CD4-positive, CD25-positive, alpha-beta regulatory T cell (primary cell): ENCODE measurements around the gene TUT4. TPM values are rescaled to one million over a fixed set of nuclear protein-coding genes. Genes with fewer than 3 reads are reported as not detected.
"Not testable (repeated sequence)": the region's sequence is repeated elsewhere in the genome, so short reads cannot be mapped to it uniquely, and the experiment has no call there.

Source experiments
- ATAC-seq, 2 donors: fragments of 150-1000 bp; cut with Tn5 transposase; one replicate each; pipeline ENCODE4 v1.10.0; 2021; ENCODE audit warnings: low read depth in 2 of 2, moderate number of reproducible peaks in 2 of 2, moderate library complexity in 1 of 2
- DNase-seq, 3 donors: peaks; one replicate each; pipeline versions ENCODE4 v3.0.0 to v3.0.0-alpha.2; 2012 to 2022; ENCODE audit warnings: mixed read lengths in 1 of 3
- H3K27ac ChIP-seq: one replicate; pipeline ENCODE4 v1.7.0; 2013; ENCODE audit warnings: mild to moderate bottlenecking, low read length; ENCODE audit not compliant: insufficient read depth, poor library complexity, severe bottlenecking
- H3K27me3 ChIP-seq: one replicate; pipeline ENCODE4 v1.7.0; 2013; ENCODE audit warnings: low read length; ENCODE audit not compliant: control insufficient read depth, insufficient read depth
- H3K36me3 ChIP-seq: one replicate; pipeline ENCODE4 v1.7.0; 2013; ENCODE audit warnings: mild to moderate bottlenecking, low read length, moderate library complexity; ENCODE audit not compliant: control insufficient read depth, insufficient read depth
- H3K4me1 ChIP-seq: 2 replicates; pipeline ENCODE4 v1.7.0; 2013; ENCODE audit warnings: mild to moderate bottlenecking, low read length; ENCODE audit not compliant: insufficient read depth, control insufficient read depth, poor library complexity, severe bottlenecking
- H3K4me3 ChIP-seq: one replicate; pipeline ENCODE4 v1.7.0; 2013; ENCODE audit warnings: low read depth, mild to moderate bottlenecking, low read length, moderate library complexity
- H3K9me3 ChIP-seq, 2 experiments: 1 replicate in 1 of 2; 2 replicates in 1 of 2; pipeline ENCODE4 v1.7.0; 2013; ENCODE audit warnings: low read length in 2 of 2, mild to moderate bottlenecking in 1 of 2, moderate library complexity in 1 of 2; ENCODE audit not compliant: control insufficient read depth in 2 of 2
- H3K27ac Mint-ChIP-seq, 3 donors: one replicate each; pipeline ENCODE4 v1.8.0; 2020 to 2022; ENCODE audit warnings: mild to moderate bottlenecking in 3 of 3, mixed read lengths in 3 of 3, moderate library complexity in 2 of 3
- H3K27me3 Mint-ChIP-seq: one replicate; pipeline ENCODE4 v1.8.0; 2022; ENCODE audit warnings: mild to moderate bottlenecking, mixed read lengths
- H3K36me3 Mint-ChIP-seq: one replicate; pipeline ENCODE4 v1.8.0; 2020; ENCODE audit warnings: mixed read lengths
- H3K4me1 Mint-ChIP-seq, 4 donors: one replicate each; pipeline ENCODE4 v1.8.0; 2020 to 2022; ENCODE audit warnings: mixed read lengths in 4 of 4, mild to moderate bottlenecking in 1 of 4
- H3K4me3 Mint-ChIP-seq, 4 donors: one replicate each; pipeline ENCODE4 v1.8.0; 2020 to 2022; ENCODE audit warnings: mild to moderate bottlenecking in 4 of 4, mixed read lengths in 4 of 4, moderate library complexity in 3 of 4
- H3K9me3 Mint-ChIP-seq, 7 donors: one replicate each; pipeline ENCODE4 v1.8.0; 2020 to 2022; ENCODE audit warnings: mixed read lengths in 7 of 7, mild to moderate bottlenecking in 3 of 7, moderate library complexity in 2 of 7
- polyA plus RNA-seq, 4 donors: library from polyadenylated mRNA; unstranded; fragments of 300-500 nt; fragmentation: Illumina TruSeq; gene quantifications; one replicate each; pipeline ENCODE4 v1.2.3, GENCODE V29; 2021
- total RNA-seq: library from RNA; stranded (reverse); gene quantifications from one replicate; pipeline ENCODE4 v1.2.3, GENCODE V29; 2022

Gene TUT4
- total and polyA plus RNA-seq, 5 donors from 2014 or later = 24.9 to 120 (median 31.5) TPM

DNA sequence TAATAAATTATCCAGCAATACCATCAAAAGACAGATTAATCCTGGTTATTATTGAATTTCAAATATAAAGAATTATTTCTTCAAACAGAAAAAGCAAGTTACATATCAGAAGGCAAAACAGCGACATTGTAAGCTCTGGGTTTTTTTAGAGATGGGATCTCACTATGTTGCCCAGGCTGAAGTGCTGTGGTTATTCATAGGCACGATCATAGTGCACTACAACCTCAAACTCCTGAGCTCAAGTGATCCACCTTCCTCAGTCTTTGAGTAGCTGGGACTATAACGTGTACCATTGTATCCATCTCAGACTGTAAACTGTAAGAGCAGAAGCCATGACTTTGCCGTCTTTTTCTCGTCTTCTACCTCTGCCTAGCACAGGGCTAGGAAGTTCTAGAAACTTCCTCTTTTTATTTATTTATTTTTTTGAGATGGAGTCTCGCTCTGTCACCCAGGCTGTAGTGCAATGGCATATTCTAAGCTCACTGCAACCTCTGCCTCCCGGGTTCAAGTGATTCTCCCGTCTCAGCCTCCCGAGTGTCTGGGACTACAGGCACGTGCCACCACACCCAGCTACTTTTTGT lies 29.3 kb upstream of the TUT4 start:
- Histone ChIP-seq H3K36me3 (no peaks in the 10 kb centered on the region), H3K4me3 (no peak overlapping the region), H3K27ac (no peak overlapping the region), H3K27me3 (no peaks in the 10 kb centered on the region), H3K9me3 (no peaks in the 10 kb centered on the region), H3K4me1 (no peaks in the 10 kb centered on the region)
- Mint-ChIP-seq H3K27me3 (peaks cover 9% of the 10 kb centered on the region), H3K36me3 (no peaks in the 10 kb centered on the region), H3K4me3 (no peak overlapping the region), H3K4me1 (peaks cover 0 to 9% (median 5%) of the 10 kb centered on the region in 4 donors), H3K27ac (no peak overlapping the region), H3K9me3 (peaks cover 0 to 2% (median 0%) of the 10 kb centered on the region in 7 donors)
- DNase-seq (no peak), ATAC-seq (no peak)

DNA sequence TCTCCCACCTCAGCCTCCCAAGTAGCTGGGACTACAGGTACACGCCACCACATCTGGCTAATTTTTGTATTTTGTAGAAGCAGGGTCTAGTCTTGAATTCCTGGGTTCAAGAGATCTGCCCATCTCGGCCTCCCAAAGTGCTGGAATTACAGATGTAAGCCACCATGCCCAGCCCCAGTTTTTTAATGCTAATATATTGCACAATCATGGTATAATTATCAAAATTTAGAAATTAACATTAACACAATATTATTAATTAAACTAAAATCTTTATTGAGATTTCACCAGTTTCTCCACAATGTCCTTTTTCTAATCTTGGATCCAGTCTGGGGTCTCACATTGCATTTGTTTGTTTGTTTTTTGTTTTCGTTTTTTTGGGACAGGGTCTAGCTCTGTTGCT lies 27.4 kb upstream of the TUT4 start:
- Mint-ChIP-seq H3K4me1 (peaks cover 0 to 9% (median 5%) of the 10 kb centered on the region in 4 donors), H3K9me3 (peaks cover 0 to 2% (median 0%) of the 10 kb centered on the region in 7 donors), H3K27ac (no peak overlapping the region), H3K4me3 (no peak overlapping the region), H3K36me3 (no peaks in the 10 kb centered on the region), H3K27me3 (peaks cover 9% of the 10 kb centered on the region)
- no peak overlapping the region for H3K27ac ChIP-seq
- no peaks in the 10 kb centered on the region for H3K36me3 ChIP-seq
- H3K4me1 ChIP-seq = no peaks in the 10 kb centered on the region
- no peak overlapping the region for H3K4me3 ChIP-seq
- no peaks in the 10 kb centered on the region for H3K27me3 ChIP-seq
- ATAC-seq (no peak), DNase-seq (no peak)
- no peaks in the 10 kb centered on the region for H3K9me3 ChIP-seq

- Mint-ChIP-seq H3K4me3 (no peak overlapping the region), H3K4me1 (peaks cover 4 to 9% (median 6%) of the 10 kb centered on the region in 4 donors), H3K27ac (peak overlapping the region in 2 of 3 donors; percentile 5 to 65), H3K36me3 (no peaks in the 10 kb centered on the region), H3K9me3 (peaks cover 0 to 2% (median 0%) of the 10 kb centered on the region in 7 donors), H3K27me3 (peaks cover 9% of the 10 kb centered on the region)
- DNase-seq (no peak), ATAC-seq (no peak)
- no peaks in the 10 kb centered on the region for H3K9me3 ChIP-seq
- no peak overlapping the region for H3K27ac ChIP-seq
- H3K27me3 ChIP-seq = no peaks in the 10 kb centered on the region
- no peaks in the 10 kb centered on the region for H3K4me1 ChIP-seq
- no peaks in the 10 kb centered on the region for H3K36me3 ChIP-seq
- H3K4me3 ChIP-seq = no peak overlapping the region
These were observed 26.5 kb upstream of the TUT4 start for GRCh38 chr1:52579415-52579814.

DNA sequence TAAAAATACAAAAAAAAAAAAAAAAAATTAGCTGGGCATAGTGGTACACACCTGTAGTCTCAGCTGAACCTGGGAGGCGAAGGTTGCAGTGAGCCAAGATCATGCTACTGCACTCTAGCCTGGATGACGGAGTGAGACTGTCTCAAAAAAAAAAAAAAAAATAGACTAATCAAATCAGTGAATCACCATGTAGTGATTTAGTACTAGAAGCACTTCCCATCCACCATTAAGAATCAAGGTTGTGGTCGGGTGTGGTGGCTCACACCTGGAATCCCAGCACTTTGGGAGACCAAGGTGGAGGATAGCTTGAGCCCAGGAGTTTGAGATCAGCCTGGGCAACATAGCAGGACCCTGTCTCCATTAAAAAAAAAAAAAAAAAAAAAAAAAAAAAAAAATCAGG lies 25.2 kb upstream of the TUT4 start:
- H3K36me3 Mint-ChIP-seq, H3K9me3 ChIP-seq, H3K36me3 ChIP-seq, DNase-seq, H3K9me3 Mint-ChIP-seq, ATAC-seq, H3K27ac Mint-ChIP-seq, H3K27me3 Mint-ChIP-seq, H3K4me1 Mint-ChIP-seq, H3K27me3 ChIP-seq, H3K27ac ChIP-seq, H3K4me3 Mint-ChIP-seq, H3K4me1 ChIP-seq, H3K4me3 ChIP-seq: not testable (repeated sequence)

- H3K27me3 Mint-ChIP-seq = peaks cover 9% of the 10 kb centered on the region
- H3K4me3 ChIP-seq = no peak overlapping the region
These were observed 23.2 kb upstream of the TUT4 start for GRCh38 chr1:52576074-52576473.

DNA sequence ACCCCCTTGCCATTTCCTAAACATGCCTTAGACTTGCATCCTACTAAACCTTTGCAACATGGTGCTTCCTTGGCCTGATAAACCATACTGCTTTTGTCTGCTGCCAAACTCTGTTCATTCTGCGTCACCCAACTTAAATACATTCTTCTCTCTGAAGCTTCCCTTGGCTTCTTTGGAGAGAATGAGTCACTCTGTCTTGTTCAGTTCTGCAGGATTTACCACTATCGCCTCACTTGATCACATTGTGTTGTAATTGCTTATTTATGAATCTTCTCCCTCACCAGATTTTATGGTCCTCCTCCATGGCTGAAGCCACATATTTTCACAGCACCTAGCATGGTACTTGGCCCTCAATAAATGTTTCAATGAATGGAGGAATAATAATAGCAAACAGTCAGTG lies 21.7 kb upstream of the TUT4 start:
- Mint-ChIP-seq H3K4me1 (peaks cover 6 to 11% (median 8%) of the 10 kb centered on the region in 4 donors), H3K4me3 (no peak overlapping the region), H3K27ac (peak overlapping the region in 1 of 3 donors; percentile 6), H3K27me3 (peaks cover 4% of the 10 kb centered on the region), H3K36me3 (no peaks in the 10 kb centered on the region), H3K9me3 (peaks cover 0 to 2% (median 0%) of the 10 kb centered on the region in 7 donors)
- Histone ChIP-seq H3K27me3 (peaks cover under 1% of the 10 kb centered on the region), H3K27ac (no peak overlapping the region), H3K9me3 (no peaks in the 10 kb centered on the region), H3K4me3 (no peak overlapping the region), H3K36me3 (no peaks in the 10 kb centered on the region), H3K4me1 (no peaks in the 10 kb centered on the region)
- ATAC-seq = no peak
- DNase-seq = no peak

More at GRCh38 chr1:52576074-52576473, 23.2 kb upstream of the TUT4 start:
- no peak for ATAC-seq
- Histone ChIP-seq H3K4me1 (no peaks in the 10 kb centered on the region), H3K27ac (no peak overlapping the region), H3K9me3 (no peaks in the 10 kb centered on the region), H3K27me3 (no peaks in the 10 kb centered on the region), H3K36me3 (no peaks in the 10 kb centered on the region)
- no peak for DNase-seq
- Mint-ChIP-seq H3K4me1 (peaks cover 4 to 9% (median 6%) of the 10 kb centered on the region in 4 donors), H3K9me3 (peaks cover 0 to 2% (median 0%) of the 10 kb centered on the region in 7 donors), H3K27ac (no peak overlapping the region), H3K36me3 (no peaks in the 10 kb centered on the region), H3K4me3 (no peak overlapping the region)

DNA sequence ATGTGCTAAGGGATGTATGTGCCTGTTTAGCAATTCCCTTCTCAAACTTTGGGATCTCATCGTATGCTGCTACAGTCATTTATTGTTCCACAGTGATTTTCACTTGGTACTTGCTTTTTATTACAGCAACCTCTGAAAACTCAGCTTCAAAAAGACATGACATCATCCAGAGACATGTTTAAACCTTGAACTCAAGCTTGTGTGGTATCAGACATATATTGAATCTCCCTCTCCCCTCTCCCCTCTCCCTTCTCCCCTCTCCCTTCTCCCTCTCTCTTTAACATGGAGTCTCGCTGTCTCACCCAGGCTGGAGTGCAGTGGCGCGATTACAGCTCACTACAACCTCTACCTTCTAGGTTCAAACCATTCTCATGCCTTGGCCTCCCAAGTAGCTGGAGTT lies 19.5 kb upstream of the TUT4 start:
- no peak overlapping the region for H3K27ac Mint-ChIP-seq
- H3K4me1 Mint-ChIP-seq = peaks cover 5 to 12% (median 7%) of the 10 kb centered on the region in 4 donors
- no peaks in the 10 kb centered on the region for H3K9me3 Mint-ChIP-seq
- H3K4me3 Mint-ChIP-seq = no peak overlapping the region
- H3K36me3 Mint-ChIP-seq = no peaks in the 10 kb centered on the region
- DNase-seq = no peak
- H3K4me1 ChIP-seq = no peaks in the 10 kb centered on the region
- H3K27ac ChIP-seq = no peak overlapping the region
- peaks cover 7% of the 10 kb centered on the region for H3K27me3 Mint-ChIP-seq
- no peak overlapping the region for H3K4me3 ChIP-seq
- peaks cover 2% of the 10 kb centered on the region for H3K27me3 ChIP-seq
- H3K36me3 ChIP-seq = no peaks in the 10 kb centered on the region
- ATAC-seq = no peak
- no peaks in the 10 kb centered on the region for H3K9me3 ChIP-seq

DNA sequence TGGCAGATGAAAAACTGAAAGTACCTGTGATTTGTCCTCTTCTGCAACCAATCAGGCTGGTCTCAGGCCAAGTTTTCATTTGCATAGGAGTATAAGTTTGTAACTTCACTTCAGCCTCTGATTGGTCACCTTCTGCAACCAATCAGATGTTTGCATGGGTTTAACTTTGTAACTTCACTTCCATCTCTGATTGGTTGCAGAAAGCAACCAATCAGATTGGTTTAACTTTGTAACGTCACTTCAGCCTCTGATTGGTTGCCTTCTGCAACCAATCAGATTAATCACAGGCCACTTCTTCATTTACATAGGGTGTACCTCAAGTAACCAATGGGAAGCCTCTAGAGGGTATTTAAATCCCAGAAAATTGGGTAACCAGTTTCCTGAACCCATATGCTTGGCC lies 18.9 kb upstream of the TUT4 start:
- Mint-ChIP-seq H3K36me3 (no peaks in the 10 kb centered on the region), H3K27me3 (peaks cover 7% of the 10 kb centered on the region), H3K27ac (no peak overlapping the region), H3K9me3 (no peaks in the 10 kb centered on the region), H3K4me1 (peaks cover 5 to 12% (median 7%) of the 10 kb centered on the region in 4 donors), H3K4me3 (peak overlapping the region in 1 of 4 donors; percentile 67)
- Histone ChIP-seq H3K27ac (no peak overlapping the region), H3K4me1 (no peaks in the 10 kb centered on the region), H3K36me3 (no peaks in the 10 kb centered on the region), H3K9me3 (no peaks in the 10 kb centered on the region), H3K27me3 (peaks cover 2% of the 10 kb centered on the region), H3K4me3 (no peak overlapping the region)
- ATAC-seq (no peak), DNase-seq (peak in 1 of 3 donors; percentile 51)
